Activated CD8-positive, alpha-beta T cell treated with anti-CD3 and anti-CD28 coated beads for 36 hours (primary cell): ENCODE measurements around the gene CHRNA9. TPM values are rescaled to one million over a fixed set of nuclear protein-coding genes. Genes with fewer than 3 reads are reported as not detected.

Experiments used
- ATAC-seq: fragments of 200-7000 bp; cut with Tn5 transposase; one replicate; pipeline ENCODE4 v1.10.0; 2021; ENCODE audit warnings: mild to moderate bottlenecking, moderate library complexity
- CTCF ChIA-PET: fragments of 350-600 bp; sonication (Branson Sonifier 250); formaldehyde crosslinking; loops from one replicate; lab custom pipeline; 2021; ENCODE audit warnings: antibody characterized with exemption; lab: Charles Lee
- POLR2A ChIA-PET: fragments of 350-600 bp; sonication (Branson Sonifier 250); formaldehyde crosslinking; loops from one replicate; lab custom pipeline; 2021; ENCODE audit warnings: antibody characterized with exemption; lab: Charles Lee
- DNase-seq: peaks from one replicate; pipeline ENCODE4 v3.0.0-alpha.2; 2020
- H3K27ac Mint-ChIP-seq: one replicate; pipeline ENCODE4 v1.8.0; 2021; ENCODE audit warnings: mild to moderate bottlenecking, mixed read lengths
- H3K27me3 Mint-ChIP-seq: one replicate; pipeline ENCODE4 v1.8.0; 2021; ENCODE audit warnings: mixed read lengths
- H3K36me3 Mint-ChIP-seq: one replicate; pipeline ENCODE4 v1.8.0; 2021; ENCODE audit warnings: low read depth, mixed read lengths
- H3K4me1 Mint-ChIP-seq: one replicate; pipeline ENCODE4 v1.8.0; 2021; ENCODE audit warnings: low read depth, mixed read lengths
- H3K4me3 Mint-ChIP-seq: one replicate; pipeline ENCODE4 v1.8.0; 2021; ENCODE audit warnings: mild to moderate bottlenecking, moderate library complexity, mixed read lengths
- H3K9me3 Mint-ChIP-seq: one replicate; pipeline ENCODE4 v1.8.0; 2021; ENCODE audit warnings: mixed read lengths
- intact Hi-C: fragments of 100-400 bp; cut with micrococcal nuclease; formaldehyde crosslinking; loops from one replicate; pipeline ENCODE4 v1.10.0; 2022
- total RNA-seq, 2 experiments: library from RNA; stranded (reverse); gene quantifications; one replicate each; pipeline ENCODE4 v1.2.3, GENCODE V29; 2021
- TF ChIP-seq, protein P1 (sequence below): fragments of 200-600 bp; IDR thresholded peaks from one replicate; pipeline ENCODE4 v1.8.0; 2022; ENCODE audit warnings: antibody characterized with exemption, mild to moderate bottlenecking

The CHRNA9 gene
- total RNA-seq, 2 experiments from 2014 or later = 0.11 to 0.38 TPM

DNA sequence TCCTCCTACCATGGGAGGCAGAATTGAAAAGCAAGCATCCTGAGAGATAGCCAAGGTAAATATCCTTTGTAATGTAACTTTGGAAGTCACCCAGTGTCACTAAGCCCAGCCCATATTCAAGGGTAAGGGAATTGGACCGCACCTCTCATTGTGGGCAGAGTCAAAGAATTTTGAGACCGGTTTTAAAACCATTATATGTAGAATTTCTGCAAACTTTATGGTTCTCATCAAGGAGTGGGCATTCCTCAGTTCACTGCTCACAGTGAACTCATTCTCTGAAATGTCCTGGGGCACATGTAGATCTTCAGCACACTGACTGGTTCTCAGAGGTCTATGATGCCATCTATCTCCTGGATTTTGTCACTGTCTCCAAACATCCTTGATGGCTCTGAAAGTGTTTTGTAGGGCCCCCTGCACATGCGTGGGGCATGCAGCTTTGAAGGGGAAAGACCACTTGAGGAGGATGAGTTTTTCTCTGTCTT, 35.3 kb upstream of the CHRNA9 start:
- ATAC-seq (peak; percentile 38), DNase-seq (peak; percentile 37)
- ChIA-PET CTCF (interaction anchor here (0.7 to 2.9 kb wide), 5 partner anchors 44 to 150 kb away, joined by 3 to 8 read pairs (median 3); no protein-coding TSS in a partner anchor), POLR2A (interaction anchor here (1.5 to 3.0 kb wide), 7 partner anchors 10 to 72 kb away, joined by 3 to 20 read pairs (median 6); no protein-coding TSS in a partner anchor)
- Mint-ChIP-seq H3K9me3 (peaks cover 8% of the 10 kb centered on the region), H3K4me3 (no peak overlapping the region), H3K36me3 (peaks cover 18% of the 10 kb centered on the region), H3K4me1 (peaks cover 69% of the 10 kb centered on the region), H3K27ac (peak overlapping the region; percentile 93), H3K27me3 (no peaks in the 10 kb centered on the region)
- TF ChIP-seq, protein P1, sequence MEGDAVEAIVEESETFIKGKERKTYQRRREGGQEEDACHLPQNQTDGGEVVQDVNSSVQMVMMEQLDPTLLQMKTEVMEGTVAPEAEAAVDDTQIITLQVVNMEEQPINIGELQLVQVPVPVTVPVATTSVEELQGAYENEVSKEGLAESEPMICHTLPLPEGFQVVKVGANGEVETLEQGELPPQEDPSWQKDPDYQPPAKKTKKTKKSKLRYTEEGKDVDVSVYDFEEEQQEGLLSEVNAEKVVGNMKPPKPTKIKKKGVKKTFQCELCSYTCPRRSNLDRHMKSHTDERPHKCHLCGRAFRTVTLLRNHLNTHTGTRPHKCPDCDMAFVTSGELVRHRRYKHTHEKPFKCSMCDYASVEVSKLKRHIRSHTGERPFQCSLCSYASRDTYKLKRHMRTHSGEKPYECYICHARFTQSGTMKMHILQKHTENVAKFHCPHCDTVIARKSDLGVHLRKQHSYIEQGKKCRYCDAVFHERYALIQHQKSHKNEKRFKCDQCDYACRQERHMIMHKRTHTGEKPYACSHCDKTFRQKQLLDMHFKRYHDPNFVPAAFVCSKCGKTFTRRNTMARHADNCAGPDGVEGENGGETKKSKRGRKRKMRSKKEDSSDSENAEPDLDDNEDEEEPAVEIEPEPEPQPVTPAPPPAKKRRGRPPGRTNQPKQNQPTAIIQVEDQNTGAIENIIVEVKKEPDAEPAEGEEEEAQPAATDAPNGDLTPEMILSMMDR = no peak
- intact Hi-C loops = no loop called here

DNA sequence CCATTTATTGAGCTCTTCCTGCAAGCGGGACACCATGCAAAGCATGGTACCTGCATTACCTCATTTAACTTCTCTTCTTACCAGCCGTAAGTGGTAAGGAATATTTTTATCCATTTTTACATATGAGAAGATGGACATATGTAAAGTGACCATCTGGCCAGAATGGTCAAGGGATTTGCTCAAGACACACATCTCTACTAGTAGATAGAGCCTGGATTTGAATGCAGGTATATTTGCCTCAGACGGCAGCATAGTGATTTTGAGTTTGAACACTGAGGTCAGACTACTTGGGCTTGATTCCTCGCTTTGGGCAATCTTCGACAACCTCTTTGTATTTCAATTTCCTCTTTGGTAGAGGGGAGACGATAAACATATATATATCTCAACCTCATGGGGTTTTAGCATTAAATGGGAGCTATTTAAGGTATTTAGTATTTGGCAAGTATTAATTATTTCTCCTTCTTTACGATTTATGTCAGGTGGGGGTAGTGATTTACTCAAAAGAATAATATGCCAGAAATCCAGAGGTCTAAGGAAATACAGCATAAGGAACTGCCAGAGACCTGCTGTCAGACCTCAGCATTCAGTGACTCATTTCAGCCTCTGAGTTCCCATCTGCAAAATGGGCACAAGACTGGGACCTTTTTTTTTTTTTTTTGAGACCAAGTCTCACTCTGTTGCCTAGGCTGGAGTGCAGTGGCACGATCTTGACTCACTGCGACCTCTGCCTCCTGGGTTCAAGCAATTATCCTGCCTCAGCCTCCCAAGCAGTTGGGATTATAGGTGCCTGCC, 34.6 kb upstream of the CHRNA9 start:
- intact Hi-C loops = no loop called here
- Mint-ChIP-seq H3K9me3 (peaks cover 9% of the 10 kb centered on the region), H3K4me3 (peak overlapping the region; percentile 29), H3K36me3 (peaks cover 23% of the 10 kb centered on the region), H3K27ac (peak overlapping the region; percentile 93), H3K27me3 (no peaks in the 10 kb centered on the region), H3K4me1 (peaks cover 76% of the 10 kb centered on the region)
- no peak for DNase-seq
- CTCF ChIA-PET = interaction anchor here (0.7 to 2.9 kb wide), 6 partner anchors 9 to 151 kb away, joined by 3 to 8 read pairs (median 3); no protein-coding TSS in a partner anchor
- TF ChIP-seq, protein P1 = no peak
- ATAC-seq = no peak
- POLR2A ChIA-PET = interaction anchor here (1.5 to 3.0 kb wide), 8 partner anchors 9 to 95 kb away, joined by 3 to 20 read pairs (median 6); no protein-coding TSS in a partner anchor

DNA sequence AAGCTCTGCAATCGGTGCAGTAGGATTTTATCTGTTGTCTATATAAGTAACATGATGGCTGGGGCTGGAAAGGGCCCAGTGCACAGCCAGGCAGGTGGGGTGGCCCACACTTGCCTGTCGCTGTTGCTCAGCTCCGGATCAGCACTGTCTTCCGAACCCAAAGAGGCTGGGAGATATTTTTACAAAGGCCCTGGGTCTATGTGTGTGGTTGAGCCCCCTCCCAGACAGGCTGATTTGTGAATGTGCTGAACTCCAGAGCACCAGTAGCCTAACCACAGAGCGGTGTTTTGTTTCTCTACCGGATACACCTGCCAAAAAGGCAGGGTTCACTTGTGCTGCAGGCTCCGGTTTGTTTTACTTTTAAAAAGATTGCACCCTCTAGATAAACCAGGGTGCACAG, 33.5 kb upstream of the CHRNA9 start:
- ChIA-PET POLR2A (interaction anchor here (1.4 to 3.0 kb wide), 6 partner anchors 8 to 102 kb away, joined by 4 to 20 read pairs (median 6); no protein-coding TSS in a partner anchor), CTCF (interaction anchor here (0.8 to 2.9 kb wide), 4 partner anchors 10 to 73 kb away, joined by 3 to 8 read pairs (median 3); no protein-coding TSS in a partner anchor)
- ATAC-seq (peak; percentile 45), DNase-seq (peak; percentile 70)
- Mint-ChIP-seq H3K9me3 (peaks cover 9% of the 10 kb centered on the region), H3K4me1 (peaks cover 85% of the 10 kb centered on the region), H3K4me3 (peak overlapping the region; percentile 64), H3K36me3 (peaks cover 22% of the 10 kb centered on the region), H3K27me3 (no peaks in the 10 kb centered on the region), H3K27ac (peak overlapping the region; percentile 93)
- TF ChIP-seq, protein P1 = no peak
- intact Hi-C loops = no loop called here

DNA sequence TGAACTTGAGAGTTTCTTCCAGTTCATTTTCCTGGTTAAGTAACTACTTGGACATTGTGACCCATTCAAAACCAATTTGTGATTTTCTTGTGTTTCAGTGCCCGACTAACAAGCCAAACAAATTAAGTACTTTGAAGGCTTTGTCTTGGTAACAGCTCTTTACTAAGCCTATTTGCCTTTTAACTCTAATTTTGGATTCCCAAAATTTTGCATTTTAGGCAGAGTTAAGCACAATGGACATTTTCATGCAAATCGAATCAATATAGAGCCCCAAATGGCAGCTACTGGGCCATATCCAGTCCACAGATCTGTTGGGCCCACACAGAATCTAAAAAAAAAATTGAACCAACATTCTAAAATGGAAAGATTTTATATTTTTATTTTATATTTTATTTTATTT, 31.4 kb upstream of the CHRNA9 start:
- intact Hi-C loops = loop anchor here (2.0 kb wide), 1 partner anchor 23 kb away; no protein-coding TSS in a partner anchor
- ChIA-PET POLR2A (interaction anchor here (0.7 to 18.4 kb wide), 9 partner anchors 19 to 369 kb away, joined by 3 to 326 read pairs (median 4); partner anchors contain the start of genes N4BP2 and RHOH), CTCF (interaction anchor here (3.4 to 10.7 kb wide), 2 partner anchors 12 to 75 kb away, joined by 16 to 120 read pairs; no protein-coding TSS in a partner anchor)
- H3K27me3 Mint-ChIP-seq = no peaks in the 10 kb centered on the region
- no peak overlapping the region for H3K4me3 Mint-ChIP-seq
- H3K27ac Mint-ChIP-seq = peak overlapping the region; percentile 25
- DNase-seq (no peak), ATAC-seq (no peak)
- peaks cover 87% of the 10 kb centered on the region for H3K4me1 Mint-ChIP-seq
- H3K9me3 Mint-ChIP-seq = peaks cover 9% of the 10 kb centered on the region
- TF ChIP-seq, protein P1 = no peak
- H3K36me3 Mint-ChIP-seq = peaks cover 18% of the 10 kb centered on the region
